Activated T-helper 2 cell treated with anti-CD3 and anti-CD28 coated beads, Interferon-gamma antibody, Interleukin-2, Interleukin-4, amounts not matched to agents 10 μg/mL and 5 μg/mL and 100 μg/mL, durations not matched to agents 14 hours and 24 hours and 36 hours (primary cell): Measurements from ENCODE around the gene SHISA4. TPM values are rescaled to one million over a fixed set of nuclear protein-coding genes. Genes with fewer than 3 reads are reported as not detected.
"Not testable (repeated sequence)": the region's sequence is repeated elsewhere in the genome, so short reads cannot be mapped to it uniquely, and the experiment has no call there.

Experiments
- DNase-seq: peaks from one replicate; pipeline ENCODE4 v3.0.0; 2021; ENCODE audit warnings: low spot score
- H3K27ac Mint-ChIP-seq: one replicate; pipeline ENCODE4 v1.8.0; 2021; ENCODE audit warnings: mixed read lengths
- H3K27me3 Mint-ChIP-seq: one replicate; pipeline ENCODE4 v1.8.0; 2021; ENCODE audit warnings: low read depth, mixed read lengths
- H3K36me3 Mint-ChIP-seq: one replicate; pipeline ENCODE4 v1.8.0; 2021; ENCODE audit warnings: low read depth, mixed read lengths
- H3K4me1 Mint-ChIP-seq: one replicate; pipeline ENCODE4 v1.8.0; 2021; ENCODE audit warnings: low read depth, mixed read lengths
- H3K4me3 Mint-ChIP-seq: one replicate; pipeline ENCODE4 v1.8.0; 2021; ENCODE audit warnings: low read depth, mild to moderate bottlenecking, moderate library complexity, mixed read lengths
- H3K9me3 Mint-ChIP-seq: one replicate; pipeline ENCODE4 v1.8.0; 2021; ENCODE audit warnings: mixed read lengths
- intact Hi-C: fragments of 100-400 bp; cut with micrococcal nuclease; formaldehyde crosslinking; loops from one replicate; pipeline ENCODE4 v1.15.1; 2023
- total RNA-seq: library from RNA; stranded (reverse); gene quantifications from 2 replicates; pipeline ENCODE4 v1.2.3, GENCODE V29; 2022

SHISA4 gene
- total RNA-seq, 1 donor from 2014 or later = 0.48 TPM

DNA sequence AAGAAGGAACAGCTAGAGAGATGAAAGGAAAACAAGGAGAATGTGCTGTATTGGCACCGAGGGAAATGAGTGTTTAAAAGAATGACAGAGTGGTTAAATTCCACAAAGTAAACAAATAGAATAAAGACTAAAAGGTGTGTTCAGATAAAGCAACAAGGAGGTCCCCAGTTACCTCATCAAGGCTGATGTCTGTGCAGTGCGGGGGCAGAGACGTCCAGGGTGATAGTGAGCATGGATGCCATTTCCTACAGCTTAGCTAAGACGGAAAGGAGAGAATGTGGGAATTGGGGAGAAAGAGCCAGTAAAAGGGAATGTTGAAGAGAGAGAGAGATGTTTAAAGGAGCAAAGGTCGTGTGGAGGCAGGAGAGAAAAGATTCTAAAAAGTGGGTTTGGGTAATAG is 42.1 kb downstream of the SHISA4 start:
- Mint-ChIP-seq H3K36me3 (no peaks in the 10 kb centered on the region), H3K4me3 (no peak overlapping the region), H3K27ac (no peak overlapping the region), H3K9me3 (no peaks in the 10 kb centered on the region), H3K27me3 (peaks cover 12% of the 10 kb centered on the region), H3K4me1 (no peaks in the 10 kb centered on the region)
- intact Hi-C loops = no loop called here
- no peak for DNase-seq

DNA sequence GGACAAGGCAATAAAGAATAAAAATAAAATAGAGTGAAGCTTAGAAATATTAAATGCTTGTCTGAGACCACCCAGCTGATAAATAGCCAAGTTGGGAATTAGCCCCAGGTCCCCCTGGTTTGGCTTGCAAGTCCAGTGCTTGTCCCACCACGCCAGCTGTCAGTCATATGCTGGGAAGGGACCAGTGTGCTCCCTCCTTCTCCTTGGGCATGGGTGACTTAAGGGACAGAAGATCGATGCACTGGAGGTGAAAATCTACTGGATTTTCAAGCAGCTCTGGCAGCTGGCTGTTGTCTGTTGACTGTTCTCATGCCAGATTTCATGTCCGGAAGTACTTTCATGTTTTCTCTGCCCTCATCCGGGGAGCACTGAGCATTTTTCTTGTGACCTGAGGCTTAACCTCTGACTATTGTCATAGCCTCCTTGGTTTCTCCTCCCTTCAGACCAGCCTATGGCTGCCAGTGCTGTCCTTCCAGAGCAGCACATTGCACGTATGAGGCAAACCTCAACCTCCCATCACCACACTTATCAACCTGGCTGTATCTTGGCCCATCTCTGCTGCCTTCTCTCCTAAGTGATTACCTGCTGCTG is 45.2 kb downstream of the SHISA4 start:
- Mint-ChIP-seq H3K9me3 (no peaks in the 10 kb centered on the region), H3K4me3 (no peak overlapping the region), H3K27ac (no peak overlapping the region), H3K36me3 (no peaks in the 10 kb centered on the region), H3K27me3 (peaks cover 20% of the 10 kb centered on the region), H3K4me1 (no peaks in the 10 kb centered on the region)
- DNase-seq = no peak
- intact Hi-C loops = no loop called here

DNA sequence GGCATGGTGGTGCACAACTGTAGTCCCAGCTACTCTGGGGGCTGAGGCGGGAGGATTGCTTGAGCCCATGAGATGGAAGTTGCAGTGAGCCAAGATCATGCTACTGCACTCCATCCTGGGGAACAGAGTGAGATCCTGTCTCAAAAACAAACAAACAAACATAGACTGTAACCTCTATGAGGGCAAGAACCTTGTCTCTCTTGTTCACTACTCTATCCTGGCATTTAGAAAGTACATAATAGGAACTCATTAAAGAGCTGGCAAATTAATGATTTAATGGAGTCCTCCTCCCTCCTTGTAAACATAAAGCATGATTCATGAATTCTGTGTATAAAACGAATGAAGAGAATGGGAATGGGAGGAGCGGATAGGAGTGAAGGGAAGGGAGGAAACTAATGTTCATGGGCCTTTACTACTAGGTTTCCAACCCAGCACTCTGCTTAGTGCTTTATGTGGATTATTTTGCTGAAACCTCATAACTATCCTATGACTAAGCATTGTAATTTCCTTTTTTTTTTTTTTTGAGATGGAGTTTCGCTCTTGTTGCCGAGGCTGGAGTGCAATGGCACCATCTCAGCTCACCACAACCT is 49.0 kb downstream of the SHISA4 start:
- no peak overlapping the region for H3K4me3 Mint-ChIP-seq
- intact Hi-C loops = no loop called here
- H3K9me3 Mint-ChIP-seq = no peaks in the 10 kb centered on the region
- no peak overlapping the region for H3K27ac Mint-ChIP-seq
- H3K36me3 Mint-ChIP-seq = no peaks in the 10 kb centered on the region
- H3K27me3 Mint-ChIP-seq = peaks cover 19% of the 10 kb centered on the region
- no peak for DNase-seq
- H3K4me1 Mint-ChIP-seq = no peaks in the 10 kb centered on the region

GRCh38 chr1:201938440-201939035 is 49.8 kb downstream of the SHISA4 start:
- peaks cover 17% of the 10 kb centered on the region for H3K27me3 Mint-ChIP-seq
- no peaks in the 10 kb centered on the region for H3K36me3 Mint-ChIP-seq
- intact Hi-C loops = no loop called here
- no peak for DNase-seq
- no peaks in the 10 kb centered on the region for H3K4me1 Mint-ChIP-seq
- H3K27ac Mint-ChIP-seq = no peak overlapping the region
- no peak overlapping the region for H3K4me3 Mint-ChIP-seq
- no peaks in the 10 kb centered on the region for H3K9me3 Mint-ChIP-seq

DNA sequence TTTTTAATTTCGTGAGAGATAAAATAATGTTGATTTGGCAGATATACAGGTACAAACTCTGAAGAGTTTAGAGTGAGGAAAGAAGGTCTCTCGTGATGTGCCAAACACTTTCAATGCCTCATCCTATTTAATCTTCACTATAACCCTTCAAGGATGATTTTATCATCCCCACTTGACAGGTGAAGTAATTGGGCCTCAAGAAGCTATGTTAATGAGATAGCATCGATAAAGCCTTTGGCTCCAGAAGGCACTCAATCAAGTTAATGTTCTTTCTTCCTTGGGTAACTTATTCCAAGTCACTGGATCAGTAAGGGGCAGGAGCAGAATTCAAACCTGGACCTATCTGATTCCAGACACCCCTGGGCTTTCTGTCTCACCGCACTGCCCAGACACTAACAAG is 50.5 kb downstream of the SHISA4 start:
- Mint-ChIP-seq H3K4me1 (no peaks in the 10 kb centered on the region), H3K9me3 (no peaks in the 10 kb centered on the region), H3K27me3 (peaks cover 23% of the 10 kb centered on the region), H3K27ac (no peak overlapping the region), H3K36me3 (no peaks in the 10 kb centered on the region), H3K4me3 (no peak overlapping the region)
- no peak for DNase-seq
- intact Hi-C loops = no loop called here

- H3K9me3 Mint-ChIP-seq = no peaks in the 10 kb centered on the region
- no peak overlapping the region for H3K4me3 Mint-ChIP-seq
- H3K27ac Mint-ChIP-seq = no peak overlapping the region
- intact Hi-C loops = no loop called here
- no peaks in the 10 kb centered on the region for H3K4me1 Mint-ChIP-seq
- no peaks in the 10 kb centered on the region for H3K36me3 Mint-ChIP-seq
- peaks cover 21% of the 10 kb centered on the region for H3K27me3 Mint-ChIP-seq
- no peak for DNase-seq
Measured at GRCh38 chr1:201939574-201939973, 50.9 kb downstream of the SHISA4 start.

- H3K9me3 Mint-ChIP-seq, H3K36me3 Mint-ChIP-seq, H3K4me3 Mint-ChIP-seq, DNase-seq, H3K27ac Mint-ChIP-seq, H3K4me1 Mint-ChIP-seq: not testable (repeated sequence)
- peaks cover 24% of the 10 kb centered on the region for H3K27me3 Mint-ChIP-seq
- intact Hi-C loops = loop anchor here (5.0 kb wide), 1 partner anchor 43 kb away; no protein-coding TSS in a partner anchor
Measured at GRCh38 chr1:201940316-201940715, 51.6 kb downstream of the SHISA4 start.

DNA sequence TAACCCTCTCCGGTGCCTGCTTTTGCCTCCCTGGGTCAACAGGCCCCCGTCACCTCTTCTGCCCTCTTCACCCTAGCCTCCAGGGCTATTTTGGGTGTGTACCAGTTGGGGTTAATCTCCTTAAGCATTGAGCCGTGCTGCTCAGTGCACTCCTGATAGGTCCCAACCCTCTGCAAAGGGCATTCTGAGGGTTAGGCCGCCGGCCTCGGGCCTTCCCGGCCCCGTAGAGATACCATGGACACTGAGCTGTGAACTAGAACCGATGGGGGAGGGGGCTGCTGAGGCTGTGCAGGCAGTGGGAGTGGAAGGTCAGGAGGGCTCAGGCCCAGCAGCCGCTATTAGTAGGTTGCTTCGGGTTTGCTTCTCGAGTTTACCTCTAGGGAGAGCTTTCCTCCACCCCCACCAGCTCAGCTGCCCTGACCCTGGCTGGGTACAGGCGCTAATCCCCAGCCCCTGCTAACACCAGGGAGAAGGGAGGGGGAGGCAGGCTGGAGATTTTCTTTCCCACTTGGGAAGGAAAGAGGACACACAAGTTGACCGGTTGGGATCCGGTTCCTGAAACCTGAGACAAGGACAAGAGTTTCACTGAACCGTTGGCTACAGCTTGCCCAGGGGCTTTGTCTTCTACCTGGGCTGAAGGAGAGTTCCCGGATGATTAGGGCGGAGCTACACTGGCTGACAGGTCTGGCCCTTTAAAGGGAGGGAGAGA is 52.9 kb downstream of the SHISA4 start:
- Mint-ChIP-seq H3K27ac (no peak overlapping the region), H3K4me3 (no peak overlapping the region), H3K27me3 (peaks cover 32% of the 10 kb centered on the region), H3K4me1 (peaks cover 4% of the 10 kb centered on the region), H3K9me3 (no peaks in the 10 kb centered on the region), H3K36me3 (no peaks in the 10 kb centered on the region)
- intact Hi-C loops = loop anchor here (5.0 kb wide), 1 partner anchor 44 kb away; no protein-coding TSS in a partner anchor
- no peak for DNase-seq

- Mint-ChIP-seq H3K27me3 (peaks cover 37% of the 10 kb centered on the region), H3K4me3 (no peak overlapping the region), H3K27ac (no peak overlapping the region), H3K36me3 (no peaks in the 10 kb centered on the region), H3K9me3 (no peaks in the 10 kb centered on the region), H3K4me1 (peaks cover 4% of the 10 kb centered on the region)
- intact Hi-C loops = loop anchor here (5.0 kb wide), 1 partner anchor 45 kb away; no protein-coding TSS in a partner anchor
- DNase-seq = no peak
Measured at GRCh38 chr1:201942129-201942495, 53.4 kb downstream of the SHISA4 start.

Other genes with a start within 250 kb of the SHISA4 start
- 64.7 and 66.7 TPM in 2 replicates for gene IPO9, start 59.7 kb upstream of the SHISA4 start, total RNA-seq
- gene LMOD1, start 57.6 kb downstream of the SHISA4 start, total RNA-seq = not detected in 2 replicates
- 92.6 and 96.0 TPM in 2 replicates for gene TIMM17A, start 66.6 kb downstream of the SHISA4 start, total RNA-seq
- 42.5 and 43.6 TPM in 2 replicates for gene RNPEP, start 93.8 kb downstream of the SHISA4 start, total RNA-seq
- 0.62 and 0.97 TPM in 2 replicates for gene ELF3, start 121.7 kb downstream of the SHISA4 start, total RNA-seq
- not detected in 2 replicates for gene GPR37L1, start 234.0 kb downstream of the SHISA4 start, total RNA-seq